ENCODE data around the gene MT1B.

Gene MT1B

DNA sequence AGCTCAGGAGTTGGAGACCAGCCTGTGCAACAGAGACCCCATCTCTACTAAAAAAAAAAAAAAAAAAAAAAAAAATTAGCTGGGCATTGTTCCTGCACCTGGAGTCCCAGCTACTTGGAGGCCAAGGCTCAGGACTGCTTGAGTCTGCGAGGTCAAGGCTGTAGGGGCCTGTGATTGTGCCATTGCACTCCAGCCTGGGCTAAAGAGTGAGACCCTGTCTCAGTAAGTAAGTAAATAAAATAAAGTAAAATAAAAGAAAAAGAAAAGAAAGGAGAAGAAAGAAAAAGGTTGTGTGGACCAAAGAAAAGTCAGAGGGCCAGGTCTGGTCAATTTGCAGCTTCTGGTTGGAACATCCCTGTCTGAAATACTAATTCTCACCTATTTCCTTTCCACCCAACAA lies 48.9 kb downstream of the MT1B start:
- DNase-seq, result no peak
- peaks cover 13% of the 10 kb centered on the region for H3K9me3 Mint-ChIP-seq
- H3K4me1 Mint-ChIP-seq, result peaks cover 11% of the 10 kb centered on the region
- H3K27ac Mint-ChIP-seq, result no peak overlapping the region
- H3K36me3 Mint-ChIP-seq (ENCODE audit: low read depth), result no peaks in the 10 kb centered on the region
- peaks cover 27% of the 10 kb centered on the region for H3K27me3 Mint-ChIP-seq (ENCODE audit: low read depth, poor library complexity)
- no peak for TF ChIP-seq CTCF (IDR thresholded peaks at IDR 0.05)
- H3K4me3 Mint-ChIP-seq, result no peak overlapping the region

DNA sequence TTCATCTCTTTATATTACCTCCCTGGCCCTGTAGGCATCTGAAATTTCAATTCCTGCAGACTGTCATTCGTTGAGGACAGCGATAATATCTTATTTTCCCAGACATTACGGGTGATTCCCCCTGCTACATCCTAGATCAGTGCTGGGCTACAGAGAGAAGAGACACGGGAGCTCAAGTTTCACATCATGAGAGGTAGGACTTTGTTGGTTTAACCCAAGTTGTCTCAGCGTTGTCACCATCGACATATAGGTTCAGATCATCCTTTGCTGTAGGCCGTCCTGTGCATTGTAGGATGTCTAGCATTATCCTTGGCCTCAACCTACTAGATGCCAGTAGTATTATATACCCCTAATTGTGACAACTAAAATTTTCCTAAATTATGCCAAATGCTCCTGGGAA lies 49.8 kb downstream of the MT1B start:
- Mint-ChIP-seq H3K36me3 (ENCODE audit: low read depth) (no peaks in the 10 kb centered on the region), H3K27me3 (ENCODE audit: low read depth, poor library complexity) (peaks cover 27% of the 10 kb centered on the region), H3K27ac (peak overlapping the region; percentile 39), H3K4me3 (no peak overlapping the region), H3K4me1 (peaks cover 11% of the 10 kb centered on the region), H3K9me3 (peaks cover 13% of the 10 kb centered on the region)
- no peak for DNase-seq
- no peak for TF ChIP-seq CTCF (IDR thresholded peaks at IDR 0.05)
